MM.1S (cell line): ENCODE results near the gene CPXM2.

ENCODE experiments used
- DNase-seq: peaks from one replicate; pipeline ENCODE4 v3.0.0-alpha.2; 2015
- H2AFZ ChIP-seq: fragments of 300-600 bp; sonication (generic); 2 replicates; pipeline ENCODE4 v1.6.0; 2016; ENCODE audit warnings: antibody characterized with exemption, low read length
- H3F3A ChIP-seq: fragments of 300-600 bp; sonication (generic); 2 replicates; pipeline ENCODE4 v1.6.1; 2016; ENCODE audit warnings: mild to moderate bottlenecking, antibody characterized with exemption, low read length, moderate library complexity, mixed read lengths; ENCODE audit not compliant: insufficient read depth
- H3K27ac ChIP-seq: fragments of 300-600 bp; sonication (generic); 2 replicates; pipeline ENCODE4 v1.5.1; 2016; ENCODE audit warnings: mild to moderate bottlenecking, low read length
- H3K27me3 ChIP-seq: fragments of 300-600 bp; sonication (generic); replicated peaks from 2 replicates; pipeline ENCODE4 v1.6.0; 2016; ENCODE audit warnings: low read length; ENCODE audit not compliant: insufficient read depth
- H3K36me3 ChIP-seq: fragments of 300-600 bp; sonication (generic); replicated peaks from 2 replicates; pipeline ENCODE4 v1.6.1; 2016; ENCODE audit warnings: mild to moderate bottlenecking, low read length, mixed read lengths; ENCODE audit not compliant: insufficient read depth
- H3K4me1 ChIP-seq: fragments of 300-600 bp; sonication (generic); 2 replicates; pipeline ENCODE4 v1.6.1; 2016; ENCODE audit warnings: low read length, mixed read lengths
- H3K4me2 ChIP-seq: fragments of 300-600 bp; sonication (generic); 2 replicates; pipeline ENCODE4 v1.6.0; 2016; ENCODE audit warnings: low read depth, low read length
- H3K4me3 ChIP-seq: fragments of 300-600 bp; sonication (generic); 2 replicates; pipeline ENCODE4 v1.5.1; 2016; ENCODE audit warnings: low read length, mixed read lengths
- H3K79me2 ChIP-seq: fragments of 300-600 bp; sonication (generic); 2 replicates; pipeline ENCODE4 v1.6.1; 2016; ENCODE audit warnings: mixed run types, low read length, mixed read lengths
- H3K9ac ChIP-seq: fragments of 300-600 bp; sonication (generic); 2 replicates; pipeline ENCODE4 v1.6.1; 2016; ENCODE audit warnings: low read length, mixed read lengths
- H3K9me2 ChIP-seq: fragments of 300-600 bp; sonication (generic); replicated peaks from 2 replicates; pipeline ENCODE4 v1.6.1; 2016; ENCODE audit warnings: mild to moderate bottlenecking, low read length, mixed read lengths; ENCODE audit not compliant: insufficient read depth
- H3K9me3 ChIP-seq: fragments of 300-600 bp; sonication (generic); replicated peaks from 2 replicates; pipeline ENCODE4 v1.6.1; 2016; ENCODE audit warnings: mild to moderate bottlenecking, low read length, mixed read lengths; ENCODE audit not compliant: insufficient read depth
- H4K20me1 ChIP-seq: fragments of 300-600 bp; sonication (generic); 2 replicates; pipeline ENCODE4 v1.6.1; 2016; ENCODE audit warnings: mild to moderate bottlenecking, low read length, moderate library complexity, mixed read lengths; ENCODE audit not compliant: insufficient read depth
- EZH2 ChIP-seq: fragments of 300-600 bp; sonication (generic); optimal IDR thresholded peaks from 2 replicates; pipeline ENCODE3; 2017; ENCODE audit warnings: low read depth, mild to moderate bottlenecking, antibody characterized with exemption, low read length, mixed read lengths
- EZH2phosphoT487 ChIP-seq: fragments of 300-600 bp; sonication (generic); IDR thresholded peaks from 2 replicates; pipeline ENCODE4 v1.6.1; 2018; ENCODE audit warnings: antibody characterized with exemption, low read length
- TF ChIP-seq, protein P1 (sequence below): fragments of 300-600 bp; sonication (generic); IDR thresholded peaks from 2 replicates; pipeline ENCODE4 v1.5.1; 2016; ENCODE audit warnings: antibody characterized with exemption, low read length, mixed read lengths

Gene CPXM2

DNA sequence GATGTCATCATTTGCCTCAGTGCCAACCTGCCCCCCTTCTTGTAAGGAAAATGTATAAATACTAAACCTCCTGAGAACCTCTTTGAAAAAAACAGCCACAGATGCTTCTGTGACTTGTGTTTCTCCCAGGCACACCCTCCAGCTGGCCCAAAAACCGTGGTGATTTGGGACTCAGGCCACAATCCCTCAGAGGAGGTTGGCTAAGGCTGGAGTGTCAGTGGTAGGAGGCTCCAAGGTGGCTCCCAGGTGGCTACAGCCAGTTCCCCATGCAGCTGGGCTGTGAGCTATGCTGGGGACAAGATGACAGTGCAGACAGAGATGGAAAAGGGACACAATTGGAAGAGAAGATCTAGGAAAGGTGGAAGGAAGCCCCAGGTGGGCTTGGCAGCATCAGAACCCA, 104.7 kb downstream of the CPXM2 start:
- H4K20me1 ChIP-seq: no peaks in the 10 kb centered on the region
- H3F3A ChIP-seq: no peaks in the 10 kb centered on the region
- no peaks in the 10 kb centered on the region for H3K36me3 ChIP-seq
- H3K9me3 ChIP-seq: no peaks in the 10 kb centered on the region
- no peaks in the 10 kb centered on the region for H3K9me2 ChIP-seq
- TF ChIP-seq EZH2 (no peak), EZH2phosphoT487 (no peak)
- TF ChIP-seq, protein P1, sequence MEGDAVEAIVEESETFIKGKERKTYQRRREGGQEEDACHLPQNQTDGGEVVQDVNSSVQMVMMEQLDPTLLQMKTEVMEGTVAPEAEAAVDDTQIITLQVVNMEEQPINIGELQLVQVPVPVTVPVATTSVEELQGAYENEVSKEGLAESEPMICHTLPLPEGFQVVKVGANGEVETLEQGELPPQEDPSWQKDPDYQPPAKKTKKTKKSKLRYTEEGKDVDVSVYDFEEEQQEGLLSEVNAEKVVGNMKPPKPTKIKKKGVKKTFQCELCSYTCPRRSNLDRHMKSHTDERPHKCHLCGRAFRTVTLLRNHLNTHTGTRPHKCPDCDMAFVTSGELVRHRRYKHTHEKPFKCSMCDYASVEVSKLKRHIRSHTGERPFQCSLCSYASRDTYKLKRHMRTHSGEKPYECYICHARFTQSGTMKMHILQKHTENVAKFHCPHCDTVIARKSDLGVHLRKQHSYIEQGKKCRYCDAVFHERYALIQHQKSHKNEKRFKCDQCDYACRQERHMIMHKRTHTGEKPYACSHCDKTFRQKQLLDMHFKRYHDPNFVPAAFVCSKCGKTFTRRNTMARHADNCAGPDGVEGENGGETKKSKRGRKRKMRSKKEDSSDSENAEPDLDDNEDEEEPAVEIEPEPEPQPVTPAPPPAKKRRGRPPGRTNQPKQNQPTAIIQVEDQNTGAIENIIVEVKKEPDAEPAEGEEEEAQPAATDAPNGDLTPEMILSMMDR: no peak
- no peaks in the 10 kb centered on the region for H3K79me2 ChIP-seq
- no peaks in the 10 kb centered on the region for H3K4me1 ChIP-seq
- no peak overlapping the region for H2AFZ ChIP-seq
- H3K4me2 ChIP-seq: no peak overlapping the region
- H3K27ac ChIP-seq: no peak overlapping the region
- H3K9ac ChIP-seq: no peak overlapping the region
- H3K27me3 ChIP-seq: no peaks in the 10 kb centered on the region; the same call in 1 of the 2 replicates
- H3K4me3 ChIP-seq: no peak overlapping the region
- no peak for DNase-seq

DNA sequence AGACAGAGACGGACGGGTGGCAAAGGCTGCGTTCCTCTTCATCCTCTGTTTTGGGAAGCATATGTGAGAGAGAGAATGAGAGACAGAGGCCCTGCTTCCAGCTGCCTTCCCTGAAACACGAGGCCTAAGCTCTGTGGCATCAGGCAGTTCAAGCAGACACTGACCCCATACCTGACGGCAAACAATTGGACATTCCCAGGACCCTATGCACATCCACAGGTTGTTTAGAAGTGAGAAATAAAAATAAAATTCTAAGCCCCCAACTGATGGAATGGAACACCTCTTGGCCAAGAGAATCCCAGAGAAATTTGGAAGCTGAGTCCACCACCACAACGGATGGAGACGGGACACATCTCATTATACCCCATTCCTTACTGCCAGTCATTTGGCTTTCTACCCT, 105.3 kb downstream of the CPXM2 start:
- Histone ChIP-seq H3K9me2 (no peaks in the 10 kb centered on the region), H3K27ac (no peak overlapping the region), H4K20me1 (no peaks in the 10 kb centered on the region), H3K27me3 (no peaks in the 10 kb centered on the region; the same call in 1 of the 2 replicates), H3K9ac (no peak overlapping the region), H3K36me3 (no peaks in the 10 kb centered on the region), H3K9me3 (no peaks in the 10 kb centered on the region), H3F3A (no peaks in the 10 kb centered on the region), H3K4me2 (no peak overlapping the region), H2AFZ (no peak overlapping the region), H3K4me3 (no peak overlapping the region), H3K4me1 (no peaks in the 10 kb centered on the region), H3K79me2 (no peaks in the 10 kb centered on the region)
- DNase-seq: no peak
- TF ChIP-seq EZH2: no peak
- TF ChIP-seq, protein P1: no peak
- no peak for TF ChIP-seq EZH2phosphoT487

DNA sequence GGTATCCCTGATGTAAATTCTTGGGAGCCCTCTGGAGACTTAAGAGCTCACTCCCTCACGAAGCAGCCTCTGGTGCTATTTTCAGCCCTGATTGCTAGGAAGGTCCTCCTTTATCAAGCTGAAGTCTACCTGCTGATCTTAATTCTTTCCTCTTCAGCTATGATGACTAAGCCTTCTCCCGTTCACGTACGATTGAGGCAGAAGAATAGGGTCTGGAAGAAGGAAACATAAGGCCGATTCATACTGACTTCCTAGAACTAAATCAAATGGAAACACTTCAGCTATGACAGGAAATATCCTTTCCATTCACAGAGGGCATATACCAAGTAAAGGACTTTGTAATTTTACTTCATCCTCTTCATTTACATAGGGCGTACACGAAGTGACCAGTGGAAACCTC, 107.0 kb downstream of the CPXM2 start:
- Histone ChIP-seq H3K27me3 (no peaks in the 10 kb centered on the region; the same call in 1 of the 2 replicates), H2AFZ (no peak overlapping the region), H3K9me3 (no peaks in the 10 kb centered on the region), H3K79me2 (no peaks in the 10 kb centered on the region), H3F3A (no peaks in the 10 kb centered on the region), H4K20me1 (no peaks in the 10 kb centered on the region), H3K4me3 (no peak overlapping the region), H3K9ac (no peak overlapping the region), H3K27ac (no peak overlapping the region), H3K4me1 (no peaks in the 10 kb centered on the region), H3K4me2 (no peak overlapping the region), H3K9me2 (no peaks in the 10 kb centered on the region), H3K36me3 (no peaks in the 10 kb centered on the region)
- no peak for DNase-seq
- TF ChIP-seq EZH2: no peak

DNA sequence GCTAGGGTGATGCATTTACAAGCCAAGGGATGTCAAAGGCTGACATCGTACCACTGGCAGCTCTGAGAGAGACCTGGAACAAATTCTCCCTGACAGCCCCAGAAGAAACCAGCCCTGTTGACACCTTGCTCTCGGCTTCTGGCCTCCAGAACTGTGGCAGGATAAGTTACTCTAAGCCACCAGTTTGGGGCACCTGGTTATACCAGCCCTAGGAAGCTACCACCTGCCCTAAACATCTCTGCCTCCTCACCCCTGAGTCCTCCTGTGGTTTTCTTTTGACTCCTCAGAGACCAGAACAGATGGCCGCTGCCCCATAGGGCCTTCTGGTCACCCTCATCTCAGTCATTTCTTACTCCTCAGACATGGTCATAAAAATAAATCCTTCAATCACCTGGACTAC, 107.4 kb downstream of the CPXM2 start:
- no peak for DNase-seq
- TF ChIP-seq EZH2: no peak
- TF ChIP-seq, protein P1: no peak
- no peak for TF ChIP-seq EZH2phosphoT487
- no peaks in the 10 kb centered on the region; the same call in 1 of the 2 replicates for H3K27me3 ChIP-seq

More for the DNA sequence above, 107.4 kb downstream of the CPXM2 start:
- H3K9me3 ChIP-seq: no peaks in the 10 kb centered on the region
- H3K79me2 ChIP-seq: no peaks in the 10 kb centered on the region
- no peak overlapping the region for H3K9ac ChIP-seq
- no peak overlapping the region for H2AFZ ChIP-seq
- H3K4me2 ChIP-seq: no peak overlapping the region
- H3F3A ChIP-seq: no peaks in the 10 kb centered on the region
- H4K20me1 ChIP-seq: no peaks in the 10 kb centered on the region
- H3K36me3 ChIP-seq: no peaks in the 10 kb centered on the region
- no peaks in the 10 kb centered on the region for H3K9me2 ChIP-seq
- H3K4me3 ChIP-seq: no peak overlapping the region
- H3K4me1 ChIP-seq: no peaks in the 10 kb centered on the region
- no peak overlapping the region for H3K27ac ChIP-seq
